ENCODE results near the gene RYK. TPM values are rescaled to one million over a fixed set of nuclear protein-coding genes. Genes with fewer than 3 reads are reported as not detected.
A peak's percentile ranks its signal among the peaks of the same experiment; 100 is the strongest.

Gene RYK
- total and polyA plus RNA-seq, 2 experiments from 2014 or later, result 22.8 to 100 TPM

GRCh38 chr3:134296616-134297015 is 46.0 kb upstream of the RYK start:
- Histone ChIP-seq H3K9me3 (ENCODE audit: low read depth) (no peaks in the 10 kb centered on the region), H3K27me3 (replicated peaks; ENCODE audit: insufficient read depth) (no peaks in the 10 kb centered on the region), H3K27ac (no peak overlapping the region), H3K4me3 (no peak overlapping the region), H2AFZ (no peak overlapping the region), H3K4me2 (ENCODE audit: unreplicated experiment) (no peak overlapping the region), H3F3A (ENCODE audit: insufficient read depth) (0 out of 2 replicates have a peak, but pooled peaks cover 2% of the 10 kb centered on the region), H3K36me3 (ENCODE audit: low read depth) (no peaks in the 10 kb centered on the region), H4K20me1 (ENCODE audit: insufficient read depth) (no peaks in the 10 kb centered on the region), H3K4me1 (ENCODE audit: insufficient read depth) (peaks cover 3% of the 10 kb centered on the region), H3K9me2 (ENCODE audit: insufficient read depth) (no peaks in the 10 kb centered on the region), H3K9ac (no peak overlapping the region), H3K79me2 (ENCODE audit: insufficient read depth) (no peaks in the 10 kb centered on the region)
- TF ChIP-seq EZH2phosphoT487 (IDR thresholded peaks at IDR 0.05; ENCODE audit: insufficient read depth, low read depth) (no peak), EZH2 (IDR thresholded peaks at IDR 0.05; ENCODE audit: insufficient read depth, poor library complexity, severe bottlenecking) (no peak)
- no peak for DNase-seq
- in situ Hi-C loops (cut with MboI), result no loop called here

- in situ Hi-C loops (cut with MboI), result no loop called here
- no peak for DNase-seq
Observed at GRCh38 chr3:134295930-134296329, 45.3 kb upstream of the RYK start.

GRCh38 chr3:134294302-134295280 is 43.9 kb upstream of the RYK start:
- no peaks in the 10 kb centered on the region for H4K20me1 ChIP-seq (ENCODE audit: insufficient read depth)
- H3K9me3 ChIP-seq (ENCODE audit: low read depth), result no peaks in the 10 kb centered on the region
- in situ Hi-C loops (cut with MboI), result no loop called here
- no peak overlapping the region for H2AFZ ChIP-seq
- H3K36me3 ChIP-seq (ENCODE audit: low read depth), result no peaks in the 10 kb centered on the region
- H3F3A ChIP-seq (ENCODE audit: insufficient read depth), result 0 out of 2 replicates have a peak, but pooled peaks cover 6% of the 10 kb centered on the region
- no peaks in the 10 kb centered on the region for H3K27me3 ChIP-seq (replicated peaks; ENCODE audit: insufficient read depth)
- WGBS, 2 experiments (ENCODE audit: low coverage in 1 of 2, low lambda C conversion rate in 2 of 2, missing lambda C conversion rate in 2 of 2), result 62 to 67% methylated on average over 5 of the region's 5 CpGs
- no peak overlapping the region for H3K9ac ChIP-seq
- H3K4me1 ChIP-seq (ENCODE audit: insufficient read depth), result peaks cover 11% of the 10 kb centered on the region
- H3K9me2 ChIP-seq (ENCODE audit: insufficient read depth), result no peaks in the 10 kb centered on the region
- no peak overlapping the region for H3K4me2 ChIP-seq (ENCODE audit: unreplicated experiment)
- no peaks in the 10 kb centered on the region for H3K79me2 ChIP-seq (ENCODE audit: insufficient read depth)
- no peak for DNase-seq
- H3K27ac ChIP-seq, result no peak overlapping the region
- H3K4me3 ChIP-seq, result no peak overlapping the region
- TF ChIP-seq EZH2phosphoT487 (IDR thresholded peaks at IDR 0.05; ENCODE audit: insufficient read depth, low read depth), result no peak
- no peak for TF ChIP-seq EZH2 (IDR thresholded peaks at IDR 0.05; ENCODE audit: insufficient read depth, poor library complexity, severe bottlenecking)

More at GRCh38 chr3:134295930-134296329, 45.3 kb upstream of the RYK start:
- H3K27ac ChIP-seq, result no peak overlapping the region
- no peaks in the 10 kb centered on the region for H3K9me2 ChIP-seq (ENCODE audit: insufficient read depth)
- H3K27me3 ChIP-seq (replicated peaks; ENCODE audit: insufficient read depth), result no peaks in the 10 kb centered on the region
- H3K36me3 ChIP-seq (ENCODE audit: low read depth), result no peaks in the 10 kb centered on the region
- H3K4me3 ChIP-seq, result no peak overlapping the region
- no peak overlapping the region for H2AFZ ChIP-seq
- no peak overlapping the region for H3K4me2 ChIP-seq (ENCODE audit: unreplicated experiment)
- 0 out of 2 replicates have a peak, but pooled peaks cover 6% of the 10 kb centered on the region for H3F3A ChIP-seq (ENCODE audit: insufficient read depth)
- peaks cover 10% of the 10 kb centered on the region for H3K4me1 ChIP-seq (ENCODE audit: insufficient read depth)
- no peak overlapping the region for H3K9ac ChIP-seq
- H3K9me3 ChIP-seq (ENCODE audit: low read depth), result no peaks in the 10 kb centered on the region
- TF ChIP-seq EZH2 (IDR thresholded peaks at IDR 0.05; ENCODE audit: insufficient read depth, poor library complexity, severe bottlenecking) (no peak), EZH2phosphoT487 (IDR thresholded peaks at IDR 0.05; ENCODE audit: insufficient read depth, low read depth) (no peak)
- WGBS, 2 experiments (ENCODE audit: low coverage in 1 of 2, low lambda C conversion rate in 2 of 2, missing lambda C conversion rate in 2 of 2), result 45 to 56% methylated on average over 1 of the region's 1 CpG
- H3K79me2 ChIP-seq (ENCODE audit: insufficient read depth), result no peaks in the 10 kb centered on the region
- no peaks in the 10 kb centered on the region for H4K20me1 ChIP-seq (ENCODE audit: insufficient read depth)

DNA sequence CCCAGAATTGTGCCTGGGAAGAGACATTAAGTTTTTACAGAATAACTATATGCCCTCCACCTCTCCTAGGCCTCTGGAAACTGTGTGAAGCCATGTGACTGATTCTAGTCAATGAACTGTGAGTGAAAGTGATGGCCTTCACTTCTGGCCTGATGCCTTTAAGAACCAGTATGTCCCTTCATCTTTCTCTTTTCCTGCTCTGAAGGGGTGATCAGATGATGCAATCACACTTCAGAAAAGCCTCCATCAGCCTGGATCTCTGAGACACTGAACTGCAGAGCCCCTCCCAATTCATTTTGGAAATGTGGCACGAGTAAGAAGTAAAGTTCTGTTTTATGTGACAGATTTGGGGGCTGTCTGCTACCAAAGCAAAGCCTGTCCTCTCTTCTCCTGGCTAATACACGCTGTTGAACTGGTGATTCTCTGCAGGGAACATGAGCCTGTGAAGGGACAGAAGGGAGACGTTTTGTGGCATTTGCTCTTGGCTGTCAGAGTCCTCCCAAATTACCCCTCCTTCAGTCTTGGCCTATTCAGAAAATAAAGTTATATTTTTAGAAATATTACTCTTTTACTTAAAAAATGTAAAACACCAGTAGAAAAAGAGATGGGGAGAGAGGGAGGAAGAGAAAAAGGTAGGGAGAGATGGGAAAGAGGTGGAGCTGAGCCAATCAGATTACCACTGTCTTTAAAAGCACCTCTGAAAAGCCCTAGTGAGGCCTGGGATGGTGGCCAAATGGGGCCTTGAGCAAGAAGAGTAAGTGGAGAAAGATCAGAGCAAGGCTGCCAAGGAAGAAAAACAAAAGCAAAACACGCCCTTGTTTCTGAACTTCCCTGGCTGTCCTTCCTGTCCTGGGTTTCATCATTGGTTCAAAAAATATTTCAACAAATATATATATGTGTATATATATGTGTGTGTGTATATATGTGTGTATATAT is 40.9 kb upstream of the RYK start:
- 0 out of 2 replicates have a peak, but pooled peaks cover 6% of the 10 kb centered on the region for H3F3A ChIP-seq (ENCODE audit: insufficient read depth)
- peak overlapping the region; percentile 20 for H3K27ac ChIP-seq
- H3K9ac ChIP-seq, result peak overlapping the region; percentile 10; the same call in 1 of the 2 replicates

More for the DNA sequence above, 40.9 kb upstream of the RYK start:
- Histone ChIP-seq H3K36me3 (ENCODE audit: low read depth) (no peaks in the 10 kb centered on the region), H3K9me3 (ENCODE audit: low read depth) (no peaks in the 10 kb centered on the region), H3K27me3 (replicated peaks; ENCODE audit: insufficient read depth) (no peaks in the 10 kb centered on the region), H2AFZ (peak overlapping the region; percentile 81), H3K4me3 (no peak overlapping the region), H3K9me2 (ENCODE audit: insufficient read depth) (no peaks in the 10 kb centered on the region), H3K4me1 (ENCODE audit: insufficient read depth) (peaks cover 11% of the 10 kb centered on the region), H3K79me2 (ENCODE audit: insufficient read depth) (no peaks in the 10 kb centered on the region), H3K4me2 (ENCODE audit: unreplicated experiment) (peak overlapping the region; percentile 21), H4K20me1 (ENCODE audit: insufficient read depth) (no peaks in the 10 kb centered on the region)
- in situ Hi-C loops (cut with MboI), result no loop called here
- WGBS, 2 experiments (ENCODE audit: low coverage in 1 of 2, low lambda C conversion rate in 2 of 2, missing lambda C conversion rate in 2 of 2), result 22 to 30% methylated on average over 4 of the region's 4 CpGs
- peak; percentile 92 for DNase-seq
- TF ChIP-seq EZH2phosphoT487 (IDR thresholded peaks at IDR 0.05; ENCODE audit: insufficient read depth, low read depth) (no peak), EZH2 (IDR thresholded peaks at IDR 0.05; ENCODE audit: insufficient read depth, poor library complexity, severe bottlenecking) (no peak)

All from GM23248 (cell line).